ENCODE measurements around the gene CDK5RAP2.

The CDK5RAP2 gene

GRCh38 chr9:120369608-120370220 is 210.3 kb downstream of the CDK5RAP2 start:
- no peak overlapping the region for H3K27ac Mint-ChIP-seq
- H3K4me3 Mint-ChIP-seq, result no peak overlapping the region
- H3K9me3 Mint-ChIP-seq, result no peaks in the 10 kb centered on the region
- no peaks in the 10 kb centered on the region for H3K4me1 Mint-ChIP-seq (ENCODE audit: low read depth)
- no peaks in the 10 kb centered on the region for H3K36me3 Mint-ChIP-seq (ENCODE audit: low read depth)
- no peaks in the 10 kb centered on the region for H3K27me3 Mint-ChIP-seq

GRCh38 chr9:120368799-120369198 is 211.2 kb downstream of the CDK5RAP2 start:
- no peak overlapping the region for H3K27ac Mint-ChIP-seq
- H3K36me3 Mint-ChIP-seq (ENCODE audit: low read depth), result no peaks in the 10 kb centered on the region
- H3K4me1 Mint-ChIP-seq (ENCODE audit: low read depth), result no peaks in the 10 kb centered on the region
- H3K9me3 Mint-ChIP-seq, result no peaks in the 10 kb centered on the region
- H3K27me3 Mint-ChIP-seq, result no peaks in the 10 kb centered on the region
- H3K4me3 Mint-ChIP-seq, result no peak overlapping the region

- H3K27me3 Mint-ChIP-seq, result no peaks in the 10 kb centered on the region
- H3K4me1 Mint-ChIP-seq (ENCODE audit: low read depth), result no peaks in the 10 kb centered on the region
- no peak overlapping the region for H3K4me3 Mint-ChIP-seq
- no peaks in the 10 kb centered on the region for H3K36me3 Mint-ChIP-seq (ENCODE audit: low read depth)
- H3K27ac Mint-ChIP-seq, result no peak overlapping the region
- no peaks in the 10 kb centered on the region for H3K9me3 Mint-ChIP-seq
Measured at GRCh38 chr9:120366644-120367019, 213.3 kb downstream of the CDK5RAP2 start.

GRCh38 chr9:120365386-120365785 is 214.6 kb downstream of the CDK5RAP2 start:
- Mint-ChIP-seq H3K4me3 (no peak overlapping the region), H3K4me1 (ENCODE audit: low read depth) (no peaks in the 10 kb centered on the region), H3K36me3 (ENCODE audit: low read depth) (no peaks in the 10 kb centered on the region), H3K9me3 (no peaks in the 10 kb centered on the region), H3K27me3 (no peaks in the 10 kb centered on the region), H3K27ac (no peak overlapping the region)

GRCh38 chr9:120363697-120364096 is 216.3 kb downstream of the CDK5RAP2 start:
- Mint-ChIP-seq H3K27ac (no peak overlapping the region), H3K27me3 (no peaks in the 10 kb centered on the region), H3K36me3 (ENCODE audit: low read depth) (no peaks in the 10 kb centered on the region), H3K4me1 (ENCODE audit: low read depth) (no peaks in the 10 kb centered on the region), H3K4me3 (no peak overlapping the region), H3K9me3 (no peaks in the 10 kb centered on the region)

- Mint-ChIP-seq H3K36me3 (ENCODE audit: low read depth) (no peaks in the 10 kb centered on the region), H3K27me3 (no peaks in the 10 kb centered on the region), H3K27ac (no peak overlapping the region), H3K9me3 (no peaks in the 10 kb centered on the region), H3K4me3 (no peak overlapping the region), H3K4me1 (ENCODE audit: low read depth) (no peaks in the 10 kb centered on the region)
Measured at GRCh38 chr9:120362446-120362845, 217.5 kb downstream of the CDK5RAP2 start.

- no peaks in the 10 kb centered on the region for H3K27me3 Mint-ChIP-seq
- no peaks in the 10 kb centered on the region for H3K4me1 Mint-ChIP-seq (ENCODE audit: low read depth)
- no peak overlapping the region for H3K27ac Mint-ChIP-seq
- no peak overlapping the region for H3K4me3 Mint-ChIP-seq
- H3K9me3 Mint-ChIP-seq, result no peaks in the 10 kb centered on the region
- no peaks in the 10 kb centered on the region for H3K36me3 Mint-ChIP-seq (ENCODE audit: low read depth)
Measured at GRCh38 chr9:120361551-120361950, 218.4 kb downstream of the CDK5RAP2 start.

- no peaks in the 10 kb centered on the region for H3K9me3 Mint-ChIP-seq
- no peaks in the 10 kb centered on the region for H3K27me3 Mint-ChIP-seq
- H3K4me3 Mint-ChIP-seq, result no peak overlapping the region
- no peak overlapping the region for H3K27ac Mint-ChIP-seq
- H3K36me3 Mint-ChIP-seq (ENCODE audit: low read depth), result no peaks in the 10 kb centered on the region
- H3K4me1 Mint-ChIP-seq (ENCODE audit: low read depth), result no peaks in the 10 kb centered on the region
Measured at GRCh38 chr9:120360510-120360909, 219.5 kb downstream of the CDK5RAP2 start.

- no peaks in the 10 kb centered on the region for H3K9me3 Mint-ChIP-seq
- H3K27ac Mint-ChIP-seq, result no peak overlapping the region
- no peak overlapping the region for H3K4me3 Mint-ChIP-seq
- no peaks in the 10 kb centered on the region for H3K36me3 Mint-ChIP-seq (ENCODE audit: low read depth)
- H3K27me3 Mint-ChIP-seq, result no peaks in the 10 kb centered on the region
- H3K4me1 Mint-ChIP-seq (ENCODE audit: low read depth), result no peaks in the 10 kb centered on the region
Measured at GRCh38 chr9:120360046-120360445, 219.9 kb downstream of the CDK5RAP2 start.

- H3K4me1 Mint-ChIP-seq (ENCODE audit: low read depth), result no peaks in the 10 kb centered on the region
- no peaks in the 10 kb centered on the region for H3K36me3 Mint-ChIP-seq (ENCODE audit: low read depth)
- no peaks in the 10 kb centered on the region for H3K9me3 Mint-ChIP-seq
- no peak overlapping the region for H3K27ac Mint-ChIP-seq
- no peak overlapping the region for H3K4me3 Mint-ChIP-seq
- H3K27me3 Mint-ChIP-seq, result no peaks in the 10 kb centered on the region
Measured at GRCh38 chr9:120358877-120359276, 221.1 kb downstream of the CDK5RAP2 start.

GRCh38 chr9:120353506-120353905 is 226.5 kb downstream of the CDK5RAP2 start:
- Mint-ChIP-seq H3K36me3 (ENCODE audit: low read depth) (no peaks in the 10 kb centered on the region), H3K27ac (no peak overlapping the region), H3K4me1 (ENCODE audit: low read depth) (no peaks in the 10 kb centered on the region), H3K27me3 (no peaks in the 10 kb centered on the region), H3K4me3 (no peak overlapping the region), H3K9me3 (no peaks in the 10 kb centered on the region)

- no peak overlapping the region for H3K4me3 Mint-ChIP-seq
- no peak overlapping the region for H3K27ac Mint-ChIP-seq
- H3K9me3 Mint-ChIP-seq, result no peaks in the 10 kb centered on the region
- H3K4me1 Mint-ChIP-seq (ENCODE audit: low read depth), result no peaks in the 10 kb centered on the region
- no peaks in the 10 kb centered on the region for H3K36me3 Mint-ChIP-seq (ENCODE audit: low read depth)
- H3K27me3 Mint-ChIP-seq, result no peaks in the 10 kb centered on the region
Measured at GRCh38 chr9:120351106-120351505, 228.9 kb downstream of the CDK5RAP2 start.

GRCh38 chr9:120350596-120350995 is 229.4 kb downstream of the CDK5RAP2 start:
- H3K4me3 Mint-ChIP-seq, result no peak overlapping the region
- H3K36me3 Mint-ChIP-seq (ENCODE audit: low read depth), result no peaks in the 10 kb centered on the region
- H3K4me1 Mint-ChIP-seq (ENCODE audit: low read depth), result no peaks in the 10 kb centered on the region
- H3K27ac Mint-ChIP-seq, result no peak overlapping the region
- no peaks in the 10 kb centered on the region for H3K27me3 Mint-ChIP-seq
- H3K9me3 Mint-ChIP-seq, result no peaks in the 10 kb centered on the region

GRCh38 chr9:120348951-120349429 is 231.0 kb downstream of the CDK5RAP2 start:
- Mint-ChIP-seq H3K9me3 (no peaks in the 10 kb centered on the region), H3K4me1 (ENCODE audit: low read depth) (no peaks in the 10 kb centered on the region), H3K27ac (no peak overlapping the region), H3K27me3 (no peaks in the 10 kb centered on the region), H3K4me3 (no peak overlapping the region), H3K36me3 (ENCODE audit: low read depth) (no peaks in the 10 kb centered on the region)

- no peaks in the 10 kb centered on the region for H3K4me1 Mint-ChIP-seq (ENCODE audit: low read depth)
- H3K9me3 Mint-ChIP-seq, result no peaks in the 10 kb centered on the region
- no peak overlapping the region for H3K27ac Mint-ChIP-seq
- peaks cover 5% of the 10 kb centered on the region for H3K27me3 Mint-ChIP-seq
- H3K4me3 Mint-ChIP-seq, result no peak overlapping the region
- H3K36me3 Mint-ChIP-seq (ENCODE audit: low read depth), result no peaks in the 10 kb centered on the region
Measured at GRCh38 chr9:120345379-120345778, 234.6 kb downstream of the CDK5RAP2 start.

- Mint-ChIP-seq H3K9me3 (no peaks in the 10 kb centered on the region), H3K27me3 (peaks cover 5% of the 10 kb centered on the region), H3K4me3 (no peak overlapping the region)
Measured at GRCh38 chr9:120344230-120344629, 235.7 kb downstream of the CDK5RAP2 start.

More at GRCh38 chr9:120344230-120344629, 235.7 kb downstream of the CDK5RAP2 start:
- Mint-ChIP-seq H3K27ac (no peak overlapping the region), H3K4me1 (ENCODE audit: low read depth) (no peaks in the 10 kb centered on the region), H3K36me3 (ENCODE audit: low read depth) (no peaks in the 10 kb centered on the region)

All from stimulated activated naive CD8-positive, alpha-beta T cell treated with anti-CD3 and anti-CD28 coated beads, Interleukin-15, Interleukin-2, amounts not matched to agents 100 ng/mL and 50 ng/mL, for 24 hours (primary cell).